Osteoblast (primary cell): ENCODE measurements around the gene CHST11. TPM values are rescaled to one million over a fixed set of nuclear protein-coding genes. Genes with fewer than 3 reads are reported as not detected.

ENCODE experiments used
- DNase-seq: peaks from one replicate; pipeline ENCODE4 v3.0.0; 2011; ENCODE audit warnings: low spot score, mixed read lengths; ENCODE audit not compliant: insufficient read length; ENCODE audit errors: missing footprints
- H2AFZ ChIP-seq: 2 replicates; pipeline ENCODE4 v1.6.0; 2011; ENCODE audit warnings: mild to moderate bottlenecking, low read length
- H3K27ac ChIP-seq: 2 replicates; pipeline ENCODE4 v1.5.1; 2011; ENCODE audit warnings: mild to moderate bottlenecking, low read depth, low read length, moderate library complexity
- H3K27me3 ChIP-seq: 2 replicates; pipeline ENCODE4 v1.6.0; 2012; ENCODE audit warnings: mild to moderate bottlenecking, control low read depth, inconsistent platforms, low read length, moderate library complexity; ENCODE audit not compliant: insufficient read depth
- H3K36me3 ChIP-seq: 2 replicates; pipeline ENCODE4 v1.5.1; 2011; ENCODE audit warnings: mild to moderate bottlenecking, low read length, control low read depth, moderate library complexity; ENCODE audit not compliant: insufficient read depth
- H3K4me1 ChIP-seq: 2 replicates; pipeline ENCODE4 v1.5.1; 2011; ENCODE audit warnings: mild to moderate bottlenecking, low read length, control low read depth, moderate library complexity; ENCODE audit not compliant: insufficient read depth
- H3K4me2 ChIP-seq: 2 replicates; pipeline ENCODE4 v1.6.0; 2011; ENCODE audit warnings: mild to moderate bottlenecking, low read length; ENCODE audit not compliant: insufficient read depth
- H3K4me3 ChIP-seq: fragments of 200-600 bp; sonication (generic); 3 replicates; pipeline ENCODE4 v1.5.1; 2012; ENCODE audit warnings: mild to moderate bottlenecking, low read length, inconsistent platforms; ENCODE audit not compliant: insufficient read depth
- H3K79me2 ChIP-seq: 2 replicates; pipeline ENCODE4 v1.6.0; 2012; ENCODE audit warnings: mild to moderate bottlenecking, low read length, control low read depth, inconsistent platforms; ENCODE audit not compliant: insufficient read depth
- H3K9me3 ChIP-seq: 2 replicates; pipeline ENCODE4 v1.5.1; 2011; ENCODE audit warnings: low read depth, low read length, control low read depth
- H4K20me1 ChIP-seq: 2 replicates; pipeline ENCODE4 v1.6.0; 2012; ENCODE audit warnings: mild to moderate bottlenecking, low read length, control low read depth; ENCODE audit not compliant: insufficient read depth
- total RNA-seq: library from RNA; depleted of rRNA; stranded (reverse); fragments of >200 nt; gene quantifications from 2 replicates; pipeline ENCODE4 v1.2.3, GENCODE V29; 2012
- TF ChIP-seq, protein P1 (sequence below): IDR thresholded peaks from 2 replicates; pipeline ENCODE4 v1.5.1; 2011; ENCODE audit warnings: mild to moderate bottlenecking, low read depth, low read length, moderate library complexity; ENCODE audit errors: extremely low read depth

Gene CHST11
- total RNA-seq, 1 donor, result 24.6 TPM

DNA sequence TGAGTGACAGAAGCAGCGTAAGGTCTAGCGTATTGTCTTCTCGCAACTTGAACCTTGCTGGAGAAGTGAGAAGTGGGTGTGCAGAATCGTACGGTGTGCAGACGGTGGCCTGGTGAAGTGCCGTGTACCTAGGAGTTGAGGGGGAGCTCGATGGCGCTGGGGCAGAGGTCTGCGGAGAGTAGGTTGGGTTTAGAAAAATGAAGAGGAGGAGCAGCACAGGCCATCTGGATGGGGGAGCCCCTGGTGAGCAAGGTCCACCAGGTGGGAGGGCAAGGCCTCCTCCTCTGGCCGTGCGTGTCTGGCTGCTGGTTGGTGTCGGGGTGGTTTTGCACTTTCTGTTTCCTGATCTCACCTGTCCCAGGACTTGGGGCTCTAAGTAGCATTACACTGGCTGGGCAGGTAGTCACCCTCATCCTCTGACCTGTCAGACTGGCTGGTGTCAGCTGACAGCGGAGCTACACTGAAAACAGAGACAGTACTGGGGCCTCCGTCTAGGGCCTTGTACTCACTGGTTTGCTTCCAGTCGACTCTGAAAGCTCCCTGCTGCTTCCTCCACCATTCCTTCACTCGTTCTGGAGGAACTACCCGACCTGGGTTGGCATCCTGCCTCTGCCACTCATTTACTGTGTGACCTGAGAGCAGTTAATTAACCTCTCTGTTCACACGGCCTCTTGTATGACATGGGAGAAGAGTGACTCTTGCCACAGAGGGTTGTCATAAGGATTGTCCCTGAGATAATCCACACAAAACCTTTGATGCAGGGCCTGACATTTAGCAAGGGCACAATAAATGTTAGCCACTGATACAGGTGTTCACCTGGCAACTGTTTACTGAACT is 273.1 kb downstream of the CHST11 start:
- H3K27me3 ChIP-seq, result no peaks in the 10 kb centered on the region
- H3K4me1 ChIP-seq, result no peaks in the 10 kb centered on the region
- H3K9me3 ChIP-seq, result no peaks in the 10 kb centered on the region
- H3K36me3 ChIP-seq, result no peaks in the 10 kb centered on the region
- H3K79me2 ChIP-seq, result peaks cover 2% of the 10 kb centered on the region
- DNase-seq, result no peak
- H3K27ac ChIP-seq, result no peak overlapping the region
- H3K4me2 ChIP-seq, result no peak overlapping the region
- H3K4me3 ChIP-seq, result no peak overlapping the region
- TF ChIP-seq, protein P1, sequence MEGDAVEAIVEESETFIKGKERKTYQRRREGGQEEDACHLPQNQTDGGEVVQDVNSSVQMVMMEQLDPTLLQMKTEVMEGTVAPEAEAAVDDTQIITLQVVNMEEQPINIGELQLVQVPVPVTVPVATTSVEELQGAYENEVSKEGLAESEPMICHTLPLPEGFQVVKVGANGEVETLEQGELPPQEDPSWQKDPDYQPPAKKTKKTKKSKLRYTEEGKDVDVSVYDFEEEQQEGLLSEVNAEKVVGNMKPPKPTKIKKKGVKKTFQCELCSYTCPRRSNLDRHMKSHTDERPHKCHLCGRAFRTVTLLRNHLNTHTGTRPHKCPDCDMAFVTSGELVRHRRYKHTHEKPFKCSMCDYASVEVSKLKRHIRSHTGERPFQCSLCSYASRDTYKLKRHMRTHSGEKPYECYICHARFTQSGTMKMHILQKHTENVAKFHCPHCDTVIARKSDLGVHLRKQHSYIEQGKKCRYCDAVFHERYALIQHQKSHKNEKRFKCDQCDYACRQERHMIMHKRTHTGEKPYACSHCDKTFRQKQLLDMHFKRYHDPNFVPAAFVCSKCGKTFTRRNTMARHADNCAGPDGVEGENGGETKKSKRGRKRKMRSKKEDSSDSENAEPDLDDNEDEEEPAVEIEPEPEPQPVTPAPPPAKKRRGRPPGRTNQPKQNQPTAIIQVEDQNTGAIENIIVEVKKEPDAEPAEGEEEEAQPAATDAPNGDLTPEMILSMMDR, result no peak
- H2AFZ ChIP-seq, result no peak overlapping the region
- H4K20me1 ChIP-seq, result no peaks in the 10 kb centered on the region

DNA sequence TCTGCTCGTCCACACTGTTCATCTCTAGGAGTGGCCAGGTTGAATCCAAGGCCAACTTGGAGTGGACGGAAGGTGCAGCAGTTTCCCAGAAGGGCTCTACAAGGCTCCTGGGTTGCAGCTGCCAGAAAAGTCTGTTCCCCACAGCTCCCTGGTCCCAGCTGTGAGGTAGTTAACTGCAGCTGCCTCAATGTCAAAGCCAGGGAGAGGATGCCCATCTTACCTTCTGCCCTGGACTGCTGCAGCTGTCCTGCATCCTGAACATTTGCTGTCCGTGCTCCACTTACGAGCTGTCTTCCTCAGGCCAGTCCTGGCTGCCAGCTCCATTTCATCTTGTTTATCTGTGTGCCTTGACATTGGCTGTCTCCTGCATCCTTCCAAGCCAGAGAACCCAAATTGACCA is 274.0 kb downstream of the CHST11 start:
- Histone ChIP-seq H3K27ac (no peak overlapping the region), H3K9me3 (no peaks in the 10 kb centered on the region), H2AFZ (no peak overlapping the region), H3K79me2 (peaks cover 2% of the 10 kb centered on the region), H3K4me2 (no peak overlapping the region), H3K4me1 (peaks cover 1% of the 10 kb centered on the region), H4K20me1 (no peaks in the 10 kb centered on the region), H3K4me3 (no peak overlapping the region), H3K27me3 (no peaks in the 10 kb centered on the region), H3K36me3 (no peaks in the 10 kb centered on the region)
- TF ChIP-seq, protein P1, result no peak
- no peak for DNase-seq

DNA sequence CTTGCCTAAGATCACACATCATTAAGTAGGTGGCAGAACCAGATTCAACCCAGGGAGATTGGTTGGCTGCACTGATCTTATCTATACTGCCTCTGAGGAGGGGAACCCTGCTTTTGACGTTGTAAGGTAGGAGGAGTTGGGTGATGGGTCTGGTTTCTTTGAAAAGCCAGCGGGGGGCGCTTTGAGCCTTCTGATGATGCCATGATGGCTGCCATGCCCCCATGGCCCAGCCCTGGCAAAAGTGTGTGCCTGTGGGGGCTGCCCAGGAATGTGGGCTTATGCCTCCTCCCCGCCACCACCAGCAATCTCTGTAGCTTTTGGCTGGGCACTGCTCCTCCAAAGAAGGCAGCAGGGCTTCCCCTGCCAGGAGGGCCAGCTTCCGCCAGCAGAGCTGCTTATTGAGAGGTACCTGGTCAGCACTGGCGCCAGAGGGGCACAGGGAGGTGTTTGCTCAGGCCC is 277.0 kb downstream of the CHST11 start:
- H3K36me3 ChIP-seq, result no peaks in the 10 kb centered on the region
- TF ChIP-seq, protein P1, result peak; percentile 21
- no peak overlapping the region for H3K27ac ChIP-seq
- H3K4me3 ChIP-seq, result no peak overlapping the region
- no peaks in the 10 kb centered on the region for H4K20me1 ChIP-seq
- H3K4me2 ChIP-seq, result no peak overlapping the region
- no peaks in the 10 kb centered on the region for H3K9me3 ChIP-seq
- no peaks in the 10 kb centered on the region for H3K27me3 ChIP-seq
- no peak for DNase-seq
- no peak overlapping the region for H2AFZ ChIP-seq
- peaks cover 10% of the 10 kb centered on the region for H3K4me1 ChIP-seq
- no peaks in the 10 kb centered on the region for H3K79me2 ChIP-seq

DNA sequence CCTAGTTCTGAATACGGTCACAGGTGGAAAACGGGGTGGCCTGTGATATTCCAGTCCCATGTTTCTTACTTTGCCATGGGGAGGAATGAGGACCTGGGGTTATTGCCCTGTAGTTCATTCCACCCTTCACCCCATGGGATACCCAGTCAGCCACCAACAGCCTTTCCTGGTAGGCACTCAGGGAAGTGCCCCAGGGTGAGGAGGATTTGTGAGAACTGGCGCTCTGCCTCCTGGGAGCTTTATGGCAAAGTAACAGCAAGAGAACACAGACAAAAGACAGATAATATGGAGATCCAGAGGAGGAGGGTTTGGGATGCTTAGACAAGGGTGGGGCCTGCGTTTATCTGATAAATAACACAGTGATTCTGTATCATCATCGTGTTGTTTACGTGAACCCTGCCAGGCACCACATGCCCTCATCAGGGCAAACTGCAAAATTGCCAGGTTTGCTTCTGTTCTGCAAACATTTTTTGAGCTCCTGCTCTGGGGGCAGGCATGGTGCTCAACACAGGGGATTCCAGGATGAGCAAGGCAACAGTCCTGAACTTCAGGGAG is 277.9 kb downstream of the CHST11 start:
- H3K4me3 ChIP-seq, result no peak overlapping the region
- TF ChIP-seq, protein P1, result no peak
- H3K27me3 ChIP-seq, result no peaks in the 10 kb centered on the region
- H2AFZ ChIP-seq, result no peak overlapping the region
- H3K4me2 ChIP-seq, result no peak overlapping the region
- H3K9me3 ChIP-seq, result no peaks in the 10 kb centered on the region
- H4K20me1 ChIP-seq, result peaks cover 2% of the 10 kb centered on the region
- peaks cover 10% of the 10 kb centered on the region for H3K4me1 ChIP-seq
- DNase-seq, result no peak
- no peaks in the 10 kb centered on the region for H3K36me3 ChIP-seq
- no peak overlapping the region for H3K27ac ChIP-seq
- H3K79me2 ChIP-seq, result no peaks in the 10 kb centered on the region
